Neuron (in vitro differentiated cells): Measurements from ENCODE around the gene ANKRD42.
A peak's percentile ranks its signal among the peaks of the same experiment; 100 is the strongest.
"Not testable (repeated sequence)": the region's sequence is repeated elsewhere in the genome, so short reads cannot be mapped to it uniquely, and the experiment has no call there.

Experiments used
- H2AFZ ChIP-seq: one replicate; pipeline ENCODE4 v1.6.1; 2013; ENCODE audit warnings: low read depth, mild to moderate bottlenecking, inconsistent platforms, low read length, moderate library complexity
- H3K27me3 ChIP-seq: one replicate; pipeline ENCODE4 v1.6.1; 2013; ENCODE audit warnings: low read length; ENCODE audit not compliant: insufficient read depth
- H3K36me3 ChIP-seq: one replicate; pipeline ENCODE4 v1.6.1; 2013; ENCODE audit warnings: low read length; ENCODE audit not compliant: insufficient read depth
- H3K4me1 ChIP-seq: one replicate; pipeline ENCODE4 v1.6.1; 2013; ENCODE audit warnings: low read length; ENCODE audit not compliant: insufficient read depth
- H3K4me3 ChIP-seq: 2 replicates; pipeline ENCODE4 v1.5.1; 2013; ENCODE audit warnings: mild to moderate bottlenecking, low read length, moderate library complexity
- H3K9me3 ChIP-seq: one replicate; pipeline ENCODE4 v1.6.1; 2013; ENCODE audit warnings: low read length

ANKRD42 gene

DNA sequence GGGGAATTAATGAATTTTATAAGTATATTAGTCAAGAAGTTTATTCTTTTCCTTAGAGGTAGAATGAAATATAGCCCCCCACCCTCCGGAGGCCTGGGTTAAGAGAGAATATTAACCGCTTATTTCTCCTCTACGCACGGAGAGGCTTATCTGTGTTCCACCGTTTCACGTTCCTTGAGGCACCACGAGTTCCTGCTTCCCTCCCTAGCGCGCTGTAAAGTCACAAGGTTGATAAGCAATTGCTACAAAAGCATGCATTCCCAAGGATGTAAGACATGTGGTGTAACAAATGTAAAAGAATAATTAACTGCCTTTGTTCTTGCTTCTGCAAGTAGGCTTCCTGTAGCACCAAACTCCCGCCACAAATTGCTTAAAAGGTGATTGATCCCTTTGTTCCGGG is 1.5 kb upstream of the ANKRD42 start:
- Histone ChIP-seq H3K9me3 (no peaks in the 10 kb centered on the region), H3K4me3 (peak overlapping the region; percentile 84), H3K4me1 (peaks cover 19% of the 10 kb centered on the region), H3K27me3 (no peaks in the 10 kb centered on the region), H3K36me3 (peaks cover 22% of the 10 kb centered on the region), H2AFZ (no peak overlapping the region)

DNA sequence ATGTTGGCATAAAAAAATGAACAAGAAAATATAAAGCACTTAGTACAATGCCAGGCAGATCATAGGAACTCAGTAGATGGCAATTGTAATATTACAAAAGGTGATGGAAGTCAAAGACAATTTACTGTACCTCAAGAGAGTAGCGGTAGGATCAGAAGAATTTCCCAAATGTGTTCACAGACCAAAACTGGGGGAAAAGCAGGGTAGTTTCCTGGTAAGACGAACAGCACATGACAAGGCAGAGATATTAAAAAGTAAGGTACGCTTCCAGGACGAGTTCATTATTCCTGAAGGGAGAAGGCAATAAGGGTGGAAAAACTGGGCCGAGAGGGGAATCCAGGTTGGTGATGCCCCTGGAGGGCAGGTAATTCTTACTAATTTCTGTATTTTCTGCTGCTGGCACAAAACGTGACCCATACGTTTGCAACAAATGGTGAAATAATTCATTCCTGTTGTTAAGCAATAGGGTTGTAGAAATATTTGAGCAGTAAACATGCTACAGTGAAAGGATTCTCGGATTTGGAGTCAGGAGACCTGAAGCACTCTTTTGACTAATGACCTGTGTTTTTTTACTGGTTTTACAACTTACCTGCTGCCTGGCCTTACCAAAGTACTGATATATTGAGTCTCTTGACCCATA is 786 bp upstream of the ANKRD42 start:
- Histone ChIP-seq H3K4me1 (peaks cover 19% of the 10 kb centered on the region), H3K4me3 (peak overlapping the region; percentile 84), H2AFZ (peak overlapping the region; percentile 85), H3K9me3 (no peaks in the 10 kb centered on the region), H3K36me3 (peaks cover 19% of the 10 kb centered on the region), H3K27me3 (no peaks in the 10 kb centered on the region)

DNA sequence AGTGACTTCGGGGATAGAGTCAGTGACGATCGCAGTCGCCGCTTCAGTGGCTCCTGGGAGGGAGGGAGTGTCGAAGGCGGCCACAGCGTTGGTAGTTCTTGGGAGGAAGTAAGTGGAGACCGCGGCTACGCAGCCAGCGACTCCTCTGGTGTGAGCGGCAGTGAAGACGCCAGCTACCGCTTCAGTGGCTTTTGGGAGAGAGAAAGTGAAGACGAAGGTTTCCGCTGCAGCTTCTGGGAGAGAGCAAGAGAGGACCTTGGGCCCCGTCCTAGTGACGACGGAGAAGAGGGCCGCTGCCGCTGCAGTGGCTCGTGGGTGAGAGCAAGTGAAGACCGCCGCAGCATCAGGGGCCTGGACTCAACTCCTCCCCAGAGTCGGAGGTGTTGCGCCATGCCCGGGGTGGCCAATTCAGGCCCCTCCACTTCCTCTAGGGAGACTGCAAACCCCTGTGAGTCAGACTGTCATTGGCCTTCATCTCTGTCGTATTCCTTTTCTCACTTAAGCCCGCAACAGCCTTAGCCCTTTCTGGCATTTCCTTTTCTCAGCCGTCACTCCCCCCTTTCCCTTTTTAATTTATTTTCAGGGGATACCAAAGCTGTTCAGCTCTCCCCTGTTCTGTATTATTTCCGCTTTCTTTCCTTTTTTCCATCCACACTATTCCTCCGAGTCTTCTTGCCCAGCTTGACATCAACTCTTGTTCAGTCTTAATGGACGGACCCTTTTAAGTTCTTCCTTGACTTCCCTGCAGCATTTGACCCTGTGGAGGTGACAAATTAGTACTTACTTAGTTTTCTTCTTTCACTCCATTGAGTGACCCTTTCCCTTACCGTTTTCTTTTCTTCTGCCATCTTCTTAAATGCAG is 1.0 kb downstream of the ANKRD42 start:
- H3K9me3 ChIP-seq, result no peaks in the 10 kb centered on the region
- peaks cover 19% of the 10 kb centered on the region for H3K4me1 ChIP-seq
- H3K27me3 ChIP-seq, result no peaks in the 10 kb centered on the region
- peak overlapping the region; percentile 84 for H3K4me3 ChIP-seq
- H3K36me3 ChIP-seq, result peaks cover 15% of the 10 kb centered on the region
- peak overlapping the region; percentile 85 for H2AFZ ChIP-seq

DNA sequence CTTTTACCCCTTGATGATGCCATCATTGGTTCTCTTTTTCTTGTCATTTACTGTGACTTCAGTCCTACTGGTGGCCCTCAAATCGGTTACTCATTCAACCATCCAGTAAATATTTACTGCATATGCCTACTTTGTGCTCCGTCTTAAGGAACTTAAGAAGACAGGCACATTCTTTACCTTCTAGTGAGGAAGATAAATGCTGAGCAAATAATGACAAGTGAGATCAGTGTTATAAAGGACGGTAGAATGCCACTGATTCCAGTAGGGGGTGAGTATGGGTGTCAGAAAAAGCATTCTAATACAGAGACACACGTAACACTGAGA is 1.6 kb downstream of the ANKRD42 start:
- Histone ChIP-seq H3K4me3 (peak overlapping the region; percentile 84), H3K27me3 (no peaks in the 10 kb centered on the region), H3K36me3 (peaks cover 18% of the 10 kb centered on the region), H3K9me3 (no peaks in the 10 kb centered on the region), H3K4me1 (peaks cover 19% of the 10 kb centered on the region), H2AFZ (peak overlapping the region; percentile 85)

DNA sequence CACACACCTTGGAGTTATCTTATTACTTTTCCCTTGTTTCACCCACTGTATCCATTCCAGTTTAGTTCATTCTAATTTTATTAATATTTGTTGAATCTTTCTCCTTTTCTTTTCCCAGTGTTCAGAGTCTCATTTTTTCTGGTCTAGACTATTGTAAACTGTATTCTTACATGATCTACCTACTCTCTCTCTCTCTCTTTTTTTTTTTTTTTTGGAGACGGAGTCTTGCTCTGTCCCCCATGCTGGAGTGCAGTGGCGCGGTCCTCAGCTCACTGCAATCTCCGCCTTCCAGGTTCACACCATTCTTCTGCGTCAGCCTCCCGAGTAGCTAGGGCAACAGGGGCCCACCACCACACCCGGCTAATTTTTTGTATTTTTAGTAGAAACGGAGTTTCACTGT is 2.1 kb downstream of the ANKRD42 start:
- H2AFZ ChIP-seq, result no peak overlapping the region
- H3K4me1 ChIP-seq, result peaks cover 19% of the 10 kb centered on the region
- peak overlapping the region; percentile 84 for H3K4me3 ChIP-seq
- no peaks in the 10 kb centered on the region for H3K27me3 ChIP-seq
- H3K9me3 ChIP-seq, result no peaks in the 10 kb centered on the region
- peaks cover 18% of the 10 kb centered on the region for H3K36me3 ChIP-seq

DNA sequence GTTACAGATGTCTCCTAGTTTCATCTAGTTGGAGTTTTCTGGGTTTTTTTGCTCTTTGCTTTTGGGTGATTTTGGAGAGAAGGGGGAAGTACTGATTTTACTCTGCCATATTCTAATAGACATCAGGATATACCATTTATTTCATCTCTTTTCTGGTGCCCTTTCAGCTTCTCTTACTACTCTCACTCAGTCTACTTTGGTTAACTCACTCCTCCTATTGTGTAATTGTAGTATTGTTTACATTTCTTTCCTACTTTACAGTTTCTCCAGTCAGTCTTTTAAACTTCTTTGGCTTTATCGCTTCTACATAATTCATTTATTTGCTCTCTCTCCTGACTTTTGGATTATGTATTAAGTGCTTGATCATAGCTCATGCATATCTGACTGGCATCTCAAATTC is 6.5 kb downstream of the ANKRD42 start:
- Histone ChIP-seq H3K4me1 (peaks cover 6% of the 10 kb centered on the region), H3K4me3 (no peak overlapping the region), H3K27me3 (no peaks in the 10 kb centered on the region)

DNA sequence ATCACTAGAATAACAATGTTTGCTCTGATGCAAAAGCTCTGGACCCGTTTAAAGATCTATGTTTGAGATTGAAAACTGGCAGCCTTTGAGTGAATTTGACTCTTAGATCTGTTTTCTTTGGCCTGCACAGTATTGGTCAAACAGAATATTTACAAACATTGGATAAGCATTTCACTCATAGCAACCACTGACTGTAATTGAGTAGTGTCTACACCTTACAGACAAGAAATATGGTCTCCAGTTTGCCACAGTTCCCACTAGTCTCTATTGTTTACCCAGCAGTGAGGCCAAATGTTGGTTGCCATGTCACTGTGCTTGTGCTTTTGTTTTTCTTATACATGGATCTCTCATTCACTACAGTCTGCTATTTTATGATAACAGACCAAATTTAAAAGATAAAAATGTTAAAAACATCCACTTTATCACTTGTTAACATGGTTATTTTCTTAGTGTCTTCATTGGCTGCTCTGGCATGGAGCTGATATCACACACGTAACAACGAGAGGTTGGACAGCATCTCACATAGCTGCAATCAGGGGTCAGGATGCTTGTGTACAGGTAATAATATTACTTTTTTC is 12.2 kb downstream of the ANKRD42 start:
- H2AFZ ChIP-seq, result no peak overlapping the region
- H3K9me3 ChIP-seq, result no peaks in the 10 kb centered on the region
- H3K27me3 ChIP-seq, result no peaks in the 10 kb centered on the region
- no peak overlapping the region for H3K4me3 ChIP-seq
- peaks cover 6% of the 10 kb centered on the region for H3K36me3 ChIP-seq
- no peaks in the 10 kb centered on the region for H3K4me1 ChIP-seq

More for the DNA sequence above, 6.5 kb downstream of the ANKRD42 start:
- H3K9me3 ChIP-seq, result no peaks in the 10 kb centered on the region
- H3K36me3 ChIP-seq, result peaks cover 6% of the 10 kb centered on the region
- H2AFZ ChIP-seq, result no peak overlapping the region

DNA sequence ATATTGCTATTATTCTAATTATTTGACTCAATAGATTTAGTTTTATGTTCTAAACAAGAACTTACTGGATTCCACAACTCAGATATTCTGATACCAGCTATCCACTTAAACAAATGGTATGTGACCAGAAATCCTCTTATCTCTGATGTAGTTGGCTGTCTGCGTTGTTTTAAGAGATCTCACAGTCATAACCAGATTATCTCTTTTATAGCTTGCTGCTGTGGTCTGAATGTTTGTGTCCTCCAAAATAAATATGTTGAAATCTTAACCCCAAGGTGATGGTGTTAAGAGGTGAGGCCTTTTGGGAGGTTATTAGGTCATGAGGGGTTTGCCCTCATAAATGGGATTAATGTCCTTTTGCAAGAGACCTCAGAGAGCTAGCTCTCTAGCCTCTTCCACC is 12.7 kb downstream of the ANKRD42 start:
- Histone ChIP-seq H3K4me3 (no peak overlapping the region), H3K4me1 (no peaks in the 10 kb centered on the region), H3K36me3 (peaks cover 6% of the 10 kb centered on the region), H3K27me3 (no peaks in the 10 kb centered on the region), H3K9me3 (no peaks in the 10 kb centered on the region), H2AFZ (no peak overlapping the region)

DNA sequence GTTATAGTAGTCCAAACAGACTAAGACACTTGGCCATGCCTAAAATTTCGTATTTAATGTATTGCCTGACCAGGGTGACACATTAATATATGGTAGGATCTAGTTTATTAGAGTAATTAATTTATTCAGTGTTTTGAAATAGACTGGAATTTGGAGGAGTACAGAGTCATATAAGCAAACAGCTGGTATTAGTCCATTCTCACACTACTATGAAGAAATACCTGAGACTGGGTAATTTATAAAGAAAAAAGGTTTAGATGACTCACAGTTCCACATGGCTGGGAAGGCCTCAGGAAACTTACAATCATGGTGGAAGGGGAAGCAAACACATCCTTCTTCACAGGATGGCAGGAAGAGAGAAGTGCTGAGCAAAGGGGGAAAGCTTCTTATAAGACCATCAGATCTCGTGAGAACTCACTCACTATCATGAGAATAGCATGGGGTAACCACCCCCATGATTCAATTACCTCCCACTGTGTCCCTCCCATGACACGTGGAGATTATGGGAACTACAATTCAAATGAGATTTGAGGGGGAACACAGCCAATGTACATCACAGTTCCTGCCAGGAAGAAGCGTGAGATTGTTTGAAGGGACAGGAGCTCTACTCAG is 13.4 kb downstream of the ANKRD42 start:
- H3K9me3 ChIP-seq, H3K36me3 ChIP-seq, H3K4me1 ChIP-seq, H2AFZ ChIP-seq, H3K27me3 ChIP-seq, H3K4me3 ChIP-seq: not testable (repeated sequence)

DNA sequence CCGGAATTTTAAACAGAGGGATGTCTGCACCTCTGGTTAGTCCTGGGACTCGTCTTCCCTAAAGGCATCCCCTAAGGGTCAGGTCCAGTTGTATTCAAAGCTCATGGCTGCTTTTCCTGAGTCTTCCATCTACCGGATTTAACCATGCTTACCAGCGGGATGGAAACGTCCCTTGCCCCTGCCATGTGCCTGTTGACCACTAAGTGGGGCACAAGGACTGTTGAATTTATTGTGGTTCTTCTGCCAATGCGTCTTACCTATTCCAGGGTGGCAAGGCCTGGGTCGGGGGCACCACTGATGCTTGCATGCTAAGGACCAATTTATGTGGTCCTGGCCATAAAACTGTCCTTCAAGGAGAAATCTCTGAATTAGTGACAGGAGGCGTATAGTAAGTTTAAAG is 25.6 kb downstream of the ANKRD42 start:
- Histone ChIP-seq H3K4me1 (no peaks in the 10 kb centered on the region), H3K9me3 (peaks cover 4% of the 10 kb centered on the region), H2AFZ (no peak overlapping the region), H3K27me3 (no peaks in the 10 kb centered on the region), H3K4me3 (no peak overlapping the region), H3K36me3 (peaks cover under 1% of the 10 kb centered on the region)

DNA sequence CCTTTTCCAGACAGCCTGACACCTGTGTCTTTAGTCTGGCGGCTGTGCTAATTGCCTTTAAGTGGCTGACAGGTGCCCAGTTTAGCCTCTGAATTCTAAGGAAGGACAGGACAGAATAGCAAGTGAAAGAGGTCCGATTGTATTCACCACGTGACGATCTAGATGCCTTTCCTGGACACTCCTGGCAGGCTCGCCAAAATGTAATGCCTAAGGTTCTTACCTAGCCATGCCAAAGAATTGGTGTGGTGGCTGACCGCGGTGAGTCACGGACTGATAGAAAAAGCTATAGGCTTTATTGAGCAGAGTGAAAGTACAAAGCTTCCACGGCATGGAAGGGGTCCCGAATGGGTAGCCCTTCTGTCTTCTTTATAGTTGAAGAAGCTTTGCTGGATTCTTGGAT is 26.7 kb downstream of the ANKRD42 start:
- Histone ChIP-seq H2AFZ (no peak overlapping the region), H3K4me1 (no peaks in the 10 kb centered on the region), H3K27me3 (no peaks in the 10 kb centered on the region), H3K9me3 (peaks cover 4% of the 10 kb centered on the region), H3K36me3 (no peaks in the 10 kb centered on the region), H3K4me3 (no peak overlapping the region)

DNA sequence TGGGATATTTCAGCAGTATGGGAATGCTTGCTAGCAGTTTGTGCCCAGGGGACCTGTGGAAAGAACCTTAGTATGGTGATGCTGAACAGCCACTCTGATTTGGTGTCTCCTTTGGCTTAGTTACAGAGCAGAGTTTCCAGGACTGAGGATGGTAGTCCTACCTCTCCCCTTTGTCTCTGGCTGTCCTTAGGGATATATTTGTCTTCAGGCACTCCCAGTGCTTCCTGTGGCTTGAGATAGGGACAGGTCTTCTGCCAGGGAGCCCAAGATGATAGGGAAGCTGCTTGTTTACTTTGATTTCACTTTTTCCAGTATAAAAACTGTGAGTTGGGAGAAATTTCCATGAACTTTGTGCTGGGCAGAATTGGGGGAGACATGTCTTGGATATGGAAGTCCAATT is 28.2 kb downstream of the ANKRD42 start:
- Histone ChIP-seq H3K4me3 (no peak overlapping the region), H3K4me1 (no peaks in the 10 kb centered on the region), H3K9me3 (peaks cover 4% of the 10 kb centered on the region)

DNA sequence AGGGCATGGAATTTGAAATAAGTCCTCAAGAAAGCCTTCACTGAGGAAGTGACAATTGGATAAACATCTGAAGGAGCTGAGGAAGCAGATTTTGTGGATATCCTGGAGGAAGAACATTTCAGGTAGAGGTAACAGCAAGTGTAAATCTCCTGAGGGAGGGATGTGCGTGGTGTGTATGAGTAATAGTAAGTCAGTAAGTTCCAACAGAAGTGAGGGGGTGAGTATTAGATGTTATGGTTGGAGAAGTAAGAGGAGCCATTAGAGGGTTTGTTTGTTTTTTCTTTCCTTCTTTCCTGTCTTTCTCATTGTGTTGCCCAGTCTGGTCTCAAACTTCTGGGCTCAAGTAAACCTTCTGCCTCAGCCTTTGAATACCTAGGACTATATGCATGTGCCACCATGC is 29.0 kb downstream of the ANKRD42 start:
- Histone ChIP-seq H3K36me3 (no peaks in the 10 kb centered on the region), H3K27me3 (no peaks in the 10 kb centered on the region), H2AFZ (no peak overlapping the region), H3K4me1 (no peaks in the 10 kb centered on the region), H3K9me3 (peaks cover under 1% of the 10 kb centered on the region), H3K4me3 (no peak overlapping the region)

More for the DNA sequence above, 28.2 kb downstream of the ANKRD42 start:
- Histone ChIP-seq H3K36me3 (no peaks in the 10 kb centered on the region), H2AFZ (no peak overlapping the region), H3K27me3 (no peaks in the 10 kb centered on the region)
